GM19238 (cell line): ENCODE data around the gene SMIM7.
"Not testable (repeated sequence)": the region's sequence is repeated elsewhere in the genome, so short reads cannot be mapped to it uniquely, and the experiment has no call there.

ENCODE experiments used
- DNase-seq: peaks from one replicate; pipeline ENCODE4 v3.0.0; 2011; ENCODE audit warnings: low spot score; ENCODE audit not compliant: insufficient read length

The SMIM7 gene

GRCh38 chr19:16659832-16660708 lies at the start of gene SMIM7:
TSS of gene SMIM7 (minus strand) at chr19:16660144. CDS start at chr19:16660110, 34 bp downstream.
- peak; percentile 94 for DNase-seq

- no peak for DNase-seq
Observed at GRCh38 chr19:16703677-16704076, 43.7 kb upstream of the SMIM7 start.

GRCh38 chr19:16702123-16702522 lies 42.2 kb upstream of the SMIM7 start:
- no peak for DNase-seq

GRCh38 chr19:16698914-16699313 lies 39.0 kb upstream of the SMIM7 start:
- no peak for DNase-seq

- no peak for DNase-seq
Observed at GRCh38 chr19:16688084-16688483, 28.1 kb upstream of the SMIM7 start.

GRCh38 chr19:16684216-16684615 lies 24.3 kb upstream of the SMIM7 start:
- no peak for DNase-seq

- no peak for DNase-seq
Observed at GRCh38 chr19:16682539-16682938, 22.6 kb upstream of the SMIM7 start.

- DNase-seq = no peak
Observed at GRCh38 chr19:16679811-16680210, 19.9 kb upstream of the SMIM7 start.

GRCh38 chr19:16678498-16678897 lies 18.6 kb upstream of the SMIM7 start:
- no peak for DNase-seq

GRCh38 chr19:16677055-16677454 lies 17.1 kb upstream of the SMIM7 start:
- DNase-seq = no peak

- DNase-seq = no peak
Observed at GRCh38 chr19:16676101-16676798, 16.3 kb upstream of the SMIM7 start.

GRCh38 chr19:16673839-16674238 lies 13.9 kb upstream of the SMIM7 start:
- not testable (repeated sequence) for DNase-seq

- no peak for DNase-seq
Observed at GRCh38 chr19:16673231-16673630, 13.3 kb upstream of the SMIM7 start.

GRCh38 chr19:16671652-16672274 lies 11.8 kb upstream of the SMIM7 start:
- DNase-seq = no peak

- DNase-seq = no peak
Observed at GRCh38 chr19:16670291-16670690, 10.3 kb upstream of the SMIM7 start.

GRCh38 chr19:16668702-16669101 lies 8.8 kb upstream of the SMIM7 start:
- DNase-seq = not testable (repeated sequence)

- DNase-seq = no peak
Observed at GRCh38 chr19:16668176-16668575, 8.2 kb upstream of the SMIM7 start.

GRCh38 chr19:16661480-16662034 lies 1.6 kb upstream of the SMIM7 start:
- peak; percentile 44 for DNase-seq

- peak; percentile 40 for DNase-seq
Observed at GRCh38 chr19:16660763-16661479, 977 bp upstream of the SMIM7 start, which contains the start of gene TMEM38A. TSS of gene TMEM38A (plus strand) at chr19:16661139. CDS start at chr19:16661218, 79 bp downstream.

GRCh38 chr19:16659464-16659831 lies 496 bp downstream of the SMIM7 start:
- no peak for DNase-seq

- DNase-seq = no peak
Observed at GRCh38 chr19:16657384-16657783, 2.6 kb downstream of the SMIM7 start.
